Ovary (tissue), 3 donors: Measurements from ENCODE around the gene IGSF9.

Experiments used
- CTCF ChIP-seq, 3 donors: fragments of 450-650 bp in 2 of 3; fragments of 200-600 bp in 1 of 3; IDR thresholded peaks; one replicate each; pipeline versions ENCODE4 v1.5.1 to v1.8.0; 2016 to 2022; ENCODE audit warnings: antibody characterized with exemption in 3 of 3, mild to moderate bottlenecking in 1 of 3
- POLR2A ChIP-seq: fragments of 450-650 bp; IDR thresholded peaks from one replicate; pipeline ENCODE4 v1.6.1; 2017; ENCODE audit warnings: antibody characterized with exemption, mild to moderate bottlenecking, moderate library complexity
- donor health status: DM: no; HTN: no; CAD: no.

- TF ChIP-seq CTCF (IDR thresholded peaks at IDR 0.05), result no peak
- no peak for TF ChIP-seq POLR2A
These were observed 23.5 kb downstream of the IGSF9 start for GRCh38 chr1:159921700-159922504.
